ENCODE results near the gene S100A9.

DNA sequence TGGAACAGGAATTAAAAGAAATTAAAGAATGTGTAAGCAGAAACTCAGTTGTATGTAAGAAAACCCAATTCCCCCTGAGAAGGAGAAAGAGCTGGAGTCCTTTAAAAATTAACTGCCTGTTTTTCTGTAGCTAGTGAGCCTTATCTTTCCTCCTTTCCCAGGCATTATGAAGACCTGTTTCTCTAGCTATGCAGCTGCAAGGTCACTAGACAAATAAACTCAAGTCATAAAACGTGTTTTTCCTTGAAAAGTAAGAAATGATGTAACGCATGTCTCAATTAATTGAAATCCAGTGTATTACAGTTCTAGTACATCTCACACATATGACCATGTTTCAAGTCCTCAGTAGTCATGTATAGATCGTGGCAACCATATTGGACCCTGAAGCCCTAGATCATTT is 12.5 kb downstream of the S100A9 start:
- TF ChIP-seq POLR2A (IDR thresholded peaks at IDR 0.05; ENCODE audit: low read depth, low read length) (no peak), POLR2AphosphoS5 (IDR thresholded peaks at IDR 0.05; ENCODE audit: low read depth, low read length) (no peak)
